Activated CD8-positive, alpha-beta memory T cell treated with anti-CD3 and anti-CD28 coated beads, Interleukin-2, amount 50 U/mL, for 1 hour (primary cell): ENCODE results near the gene DCLK1.
"Not testable (repeated sequence)": the region's sequence is repeated elsewhere in the genome, so short reads cannot be mapped to it uniquely, and the experiment has no call there.

ENCODE experiments used
- DNase-seq: peaks from one replicate; pipeline ENCODE4 v3.0.0-alpha.2; 2020; ENCODE audit errors: extremely low read depth

Gene DCLK1

DNA sequence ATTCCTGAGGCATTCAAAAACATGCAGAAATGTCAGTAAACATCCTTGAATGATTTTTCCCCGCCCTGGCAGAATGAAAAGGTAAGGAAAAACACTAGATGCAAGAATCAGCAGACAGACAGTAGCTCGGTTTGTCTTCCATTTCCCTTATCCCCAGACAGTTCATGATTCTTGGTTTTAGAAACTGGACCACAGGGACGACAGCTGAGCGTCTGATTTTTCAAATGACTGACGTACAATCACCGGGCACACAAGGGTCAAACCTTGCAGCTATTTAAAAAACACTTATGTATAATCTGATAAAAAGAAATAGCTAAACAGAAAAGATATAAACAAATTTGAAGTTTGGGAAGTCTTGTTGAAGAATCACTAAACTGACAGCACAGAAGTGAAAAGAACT lies 47.1 kb downstream of the DCLK1 start:
- no peak for DNase-seq

GRCh38 chr13:36082806-36083205 lies 48.4 kb downstream of the DCLK1 start:
- no peak for DNase-seq

GRCh38 chr13:36082396-36082795 lies 48.8 kb downstream of the DCLK1 start:
- no peak for DNase-seq

GRCh38 chr13:36076211-36076610 lies 55.0 kb downstream of the DCLK1 start:
- no peak for DNase-seq

DNA sequence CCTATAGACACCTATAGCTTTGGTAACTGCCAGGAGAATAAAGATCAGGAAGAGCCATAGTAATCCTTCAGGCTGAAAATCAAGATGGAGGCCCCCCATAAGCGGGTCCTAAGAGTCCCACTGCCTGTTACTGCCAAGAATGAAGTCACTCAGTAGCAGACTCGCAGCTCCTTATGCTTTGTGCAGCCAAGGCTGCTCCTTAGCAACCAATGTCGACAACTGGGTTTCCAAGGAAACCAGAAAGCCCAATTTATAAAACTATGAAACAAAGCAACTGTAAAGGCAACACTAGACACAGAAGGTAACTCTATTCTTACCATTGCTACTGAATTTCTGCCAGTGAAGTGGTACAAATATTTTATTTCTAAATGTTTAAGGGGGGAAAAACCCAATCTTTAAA lies 56.5 kb downstream of the DCLK1 start:
- DNase-seq: no peak

GRCh38 chr13:36072152-36072935 lies 58.8 kb downstream of the DCLK1 start:
- DNase-seq: no peak

DNA sequence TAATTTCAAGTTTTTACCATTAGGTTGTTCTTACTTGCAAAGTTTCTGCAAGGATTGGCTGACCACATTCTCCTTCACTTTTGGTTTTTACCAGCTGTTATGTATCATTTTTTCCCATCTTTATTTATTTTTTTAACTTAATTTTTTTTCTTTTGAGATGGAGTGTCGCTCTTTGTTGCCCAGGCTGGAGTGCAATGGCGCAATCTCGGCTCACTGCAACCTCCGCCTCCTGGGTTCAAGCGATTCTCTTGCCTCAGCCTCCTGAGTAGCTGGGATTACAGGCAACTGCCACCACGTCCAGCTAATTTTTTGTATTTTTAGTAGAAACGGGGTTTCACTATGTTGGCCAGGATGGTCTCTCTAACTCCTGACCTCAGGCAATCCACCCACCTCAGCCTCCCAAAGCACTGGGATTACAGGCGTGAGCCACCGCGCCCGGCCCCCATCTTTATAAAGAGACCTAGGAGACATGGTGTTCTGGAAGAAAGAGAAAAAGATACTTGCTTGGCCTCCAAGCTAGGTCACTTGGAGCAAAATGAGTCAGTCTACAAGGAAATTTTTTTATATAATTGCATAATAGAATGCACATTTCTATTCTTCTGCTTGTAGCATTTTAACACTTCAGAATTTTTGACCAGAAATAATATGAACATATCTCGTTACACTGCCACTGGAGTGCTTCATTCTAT lies 60.5 kb downstream of the DCLK1 start:
- not testable (repeated sequence) for DNase-seq

GRCh38 chr13:36069881-36070366 lies 61.3 kb downstream of the DCLK1 start:
- no peak for DNase-seq

DNA sequence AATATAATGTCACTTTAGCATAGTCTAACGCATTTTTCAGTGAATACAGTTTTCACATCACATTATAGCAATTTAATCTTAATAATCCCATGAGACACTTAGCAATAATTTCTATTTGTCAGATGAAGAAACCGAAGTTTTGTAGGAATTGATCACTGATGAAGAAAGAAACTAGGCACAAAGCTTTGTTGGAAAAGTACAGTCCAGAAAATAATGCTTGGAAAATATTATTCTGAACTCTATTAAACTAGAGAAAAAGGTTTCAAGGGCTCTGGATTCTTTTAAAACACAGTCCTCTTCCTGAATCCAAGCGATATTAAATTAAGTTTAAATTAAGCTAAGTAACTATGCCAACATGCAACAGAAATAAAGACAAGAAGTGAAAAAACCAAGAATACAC lies 62.2 kb downstream of the DCLK1 start:
- no peak for DNase-seq

- DNase-seq: no peak
Measured at GRCh38 chr13:36068566-36068965, 62.6 kb downstream of the DCLK1 start.

DNA sequence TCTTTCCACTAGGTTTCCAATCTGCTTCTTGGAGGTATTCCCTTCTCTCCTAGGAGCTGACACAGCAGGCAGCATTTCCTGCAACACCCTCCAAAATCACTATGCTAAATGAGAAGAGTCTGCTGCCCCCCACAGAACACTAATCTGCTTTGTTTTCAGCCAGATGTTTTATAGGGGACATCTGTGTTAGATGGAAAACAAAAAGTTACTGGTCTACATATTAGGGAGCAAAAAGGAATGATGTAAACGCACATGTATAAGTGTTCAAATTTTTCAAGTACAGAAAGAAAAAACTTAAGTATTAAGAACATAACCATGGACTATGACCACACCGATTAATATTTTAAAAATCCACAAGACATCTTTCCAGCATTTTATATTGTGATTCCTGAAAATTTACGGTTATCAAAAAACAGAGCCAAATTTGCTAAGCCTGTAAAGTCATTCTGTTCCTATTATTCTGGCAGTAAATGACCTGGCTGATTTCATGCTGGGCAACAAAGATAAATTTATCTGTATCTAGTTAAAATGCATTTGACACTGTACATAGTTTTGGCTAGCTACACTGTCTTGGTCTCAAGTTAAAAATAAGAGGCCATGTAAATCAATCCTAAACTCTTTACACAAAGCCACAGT lies 63.3 kb downstream of the DCLK1 start:
- no peak for DNase-seq

GRCh38 chr13:36062249-36062648 lies 68.9 kb downstream of the DCLK1 start:
- no peak for DNase-seq

- no peak for DNase-seq
Measured at GRCh38 chr13:36061621-36062020, 69.6 kb downstream of the DCLK1 start.

- DNase-seq: no peak
Measured at GRCh38 chr13:36061054-36061453, 70.1 kb downstream of the DCLK1 start.

DNA sequence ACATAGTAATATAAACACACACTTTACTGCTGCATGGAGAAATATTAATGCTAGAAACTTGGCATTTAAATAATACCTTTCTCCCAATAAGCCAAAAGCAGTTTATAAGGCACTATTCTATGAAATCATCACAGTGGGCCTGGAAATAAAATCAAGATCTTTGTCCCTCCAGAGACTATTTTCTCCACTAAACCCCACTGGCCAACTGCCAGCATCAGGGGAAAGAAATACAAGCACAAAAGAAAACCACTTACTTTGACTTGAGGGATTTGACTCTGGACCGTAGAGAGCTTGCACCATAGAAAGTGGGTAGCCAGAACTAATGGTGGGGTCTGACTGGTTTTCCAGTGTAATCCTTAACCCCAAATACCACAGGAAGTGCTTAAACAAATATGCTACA lies 71.9 kb downstream of the DCLK1 start:
- DNase-seq: no peak

GRCh38 chr13:36058116-36058515 lies 73.1 kb downstream of the DCLK1 start:
- DNase-seq: no peak

DNA sequence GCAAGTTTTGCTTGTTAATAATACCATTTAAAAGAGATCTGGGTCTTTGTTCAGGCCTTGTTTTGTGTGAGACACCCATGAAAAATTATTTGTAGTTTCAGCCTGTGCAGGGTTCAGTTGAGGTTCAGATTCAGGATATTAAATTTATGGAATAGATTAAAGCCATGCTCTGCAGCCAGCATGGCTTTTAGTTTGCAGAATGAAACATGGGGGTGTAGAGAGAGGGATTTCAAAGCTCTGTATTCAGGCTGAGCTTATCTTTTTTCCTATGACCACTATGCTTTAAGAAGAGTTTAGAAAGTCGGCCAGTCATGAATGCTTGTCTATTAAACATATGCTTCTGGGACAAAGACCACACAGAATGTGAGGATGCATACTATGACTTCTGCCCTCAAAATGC lies 73.6 kb downstream of the DCLK1 start:
- DNase-seq: no peak

GRCh38 chr13:36057041-36057440 lies 74.1 kb downstream of the DCLK1 start:
- no peak for DNase-seq

GRCh38 chr13:36055366-36055765 lies 75.8 kb downstream of the DCLK1 start:
- DNase-seq: no peak

DNA sequence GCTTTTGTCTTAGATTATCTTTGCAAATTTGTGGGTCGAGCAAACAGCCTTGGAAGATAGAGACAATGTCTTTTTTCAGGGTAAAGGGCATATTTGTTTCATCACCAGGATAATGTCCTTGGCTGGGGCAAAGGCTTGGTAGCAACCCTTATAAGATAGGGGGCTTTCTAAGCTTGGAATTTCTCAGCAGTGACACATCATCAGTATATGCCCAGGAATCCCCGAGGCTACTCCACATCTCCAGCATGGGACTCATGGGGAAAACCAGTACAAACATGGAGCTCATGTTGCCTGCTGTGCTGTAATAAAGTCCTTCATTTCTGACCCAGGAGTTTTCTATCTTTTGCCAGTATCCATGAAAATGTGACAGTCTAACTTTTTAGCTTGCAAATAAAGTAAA lies 77.1 kb downstream of the DCLK1 start:
- DNase-seq: no peak

DNA sequence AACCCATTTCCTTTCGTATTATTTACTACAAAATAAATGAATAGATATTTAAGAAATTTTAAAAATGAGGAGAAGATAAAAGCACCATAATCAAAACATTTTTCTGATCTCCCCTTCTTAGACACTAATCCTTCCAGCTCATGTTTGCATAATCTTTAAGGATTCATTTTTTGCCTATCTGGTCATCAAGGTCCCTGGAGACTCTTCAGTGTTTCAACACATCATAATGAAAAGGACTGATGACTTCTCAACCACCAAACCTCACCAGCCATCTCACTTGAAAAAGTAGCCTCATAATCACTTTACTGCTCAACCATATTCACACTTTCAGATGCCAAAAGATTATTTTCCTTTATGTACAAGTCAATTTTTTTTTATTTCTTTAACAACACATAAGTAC lies 80.1 kb downstream of the DCLK1 start:
- no peak for DNase-seq

- no peak for DNase-seq
Measured at GRCh38 chr13:36046672-36047071, 84.5 kb downstream of the DCLK1 start.
